ENCODE data around the gene SMAD7. TPM values are rescaled to one million over a fixed set of nuclear protein-coding genes. Genes with fewer than 3 reads are reported as not detected.

The SMAD7 gene
- total and polyA plus RNA-seq, 9 donors = 10.7 to 36.5 (median 13.7) TPM

DNA sequence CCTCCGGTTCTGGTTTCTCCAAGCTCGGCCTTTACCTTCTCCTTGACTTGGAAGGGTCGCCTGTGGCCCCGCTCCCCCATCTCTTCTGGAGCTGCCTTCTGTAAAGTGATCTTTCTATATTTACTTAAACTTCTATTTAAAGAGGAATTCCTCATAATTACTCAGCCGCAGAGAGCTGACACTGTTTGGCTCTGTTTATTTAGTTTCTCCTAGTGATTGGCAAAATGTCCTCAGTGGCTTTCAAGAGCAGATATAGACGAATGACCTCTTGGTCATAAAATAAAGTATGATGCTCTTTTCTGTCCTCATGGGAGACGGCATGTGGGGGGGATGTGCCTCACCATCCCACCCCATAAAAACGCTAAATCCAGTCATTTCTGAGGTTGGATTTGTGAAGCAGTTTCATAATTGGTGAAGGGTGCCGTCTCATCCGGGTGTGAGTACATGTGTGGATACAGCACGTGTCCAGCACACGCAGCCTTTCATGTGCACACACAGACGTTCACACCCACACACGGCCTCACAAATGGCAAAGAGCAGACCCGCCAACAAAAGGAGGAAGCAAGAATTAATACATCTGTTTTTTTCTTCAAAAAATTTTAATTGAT, 43.4 kb upstream of the SMAD7 start:
- Histone ChIP-seq H3K27ac (no peak overlapping the region), H3K4me1 (ENCODE audit: insufficient read depth) (peaks cover 16% of the 10 kb centered on the region), H3K27me3 (no peaks in the 10 kb centered on the region), H3K4me3 (no peak overlapping the region), H3K9me3 (no peaks in the 10 kb centered on the region), H3K36me3 (no peaks in the 10 kb centered on the region)
- peak in 1 of 5 donors; percentile 35 for DNase-seq
- 40 to 42% (median 41%) methylated on average over 15 of the region's 15 CpGs for WGBS, 3 donors
- TF ChIP-seq CTCF (IDR thresholded peaks at IDR 0.05) (no peak), POLR2A (IDR thresholded peaks at IDR 0.05) (no peak), EP300 (IDR thresholded peaks at IDR 0.05) (no peak)
- intact Hi-C loops (cut with DNase I) = no loop called here

DNA sequence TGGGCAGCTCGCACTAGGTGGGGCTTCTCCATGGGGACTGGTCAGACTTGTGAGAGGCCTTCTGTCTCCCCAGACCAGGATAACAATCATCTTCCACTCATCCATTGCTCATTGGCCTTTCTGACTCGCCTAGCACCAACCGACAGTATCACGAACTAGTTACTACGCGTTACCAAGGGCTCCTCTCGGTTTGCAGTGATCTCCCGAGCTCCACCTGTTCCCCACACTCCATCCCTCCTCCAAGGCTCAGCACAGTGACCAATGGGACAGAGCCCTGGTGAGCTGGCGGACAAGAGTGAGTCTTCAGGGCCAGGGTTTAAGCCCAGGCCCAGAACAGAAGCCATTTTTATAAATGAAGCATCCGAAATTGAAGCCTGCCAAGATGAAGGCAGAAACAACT, 42.8 kb upstream of the SMAD7 start:
- Histone ChIP-seq H3K27me3 (no peaks in the 10 kb centered on the region), H3K27ac (no peak overlapping the region), H3K4me1 (ENCODE audit: insufficient read depth) (peaks cover 16% of the 10 kb centered on the region), H3K4me3 (no peak overlapping the region), H3K9me3 (no peaks in the 10 kb centered on the region), H3K36me3 (no peaks in the 10 kb centered on the region)
- no peak for DNase-seq
- WGBS, 3 donors = 86 to 98% (median 90%) methylated on average over 10 of the region's 10 CpGs
- TF ChIP-seq EP300 (IDR thresholded peaks at IDR 0.05) (no peak), POLR2A (IDR thresholded peaks at IDR 0.05) (no peak), CTCF (IDR thresholded peaks at IDR 0.05) (no peak)
- intact Hi-C loops (cut with DNase I) = no loop called here

DNA sequence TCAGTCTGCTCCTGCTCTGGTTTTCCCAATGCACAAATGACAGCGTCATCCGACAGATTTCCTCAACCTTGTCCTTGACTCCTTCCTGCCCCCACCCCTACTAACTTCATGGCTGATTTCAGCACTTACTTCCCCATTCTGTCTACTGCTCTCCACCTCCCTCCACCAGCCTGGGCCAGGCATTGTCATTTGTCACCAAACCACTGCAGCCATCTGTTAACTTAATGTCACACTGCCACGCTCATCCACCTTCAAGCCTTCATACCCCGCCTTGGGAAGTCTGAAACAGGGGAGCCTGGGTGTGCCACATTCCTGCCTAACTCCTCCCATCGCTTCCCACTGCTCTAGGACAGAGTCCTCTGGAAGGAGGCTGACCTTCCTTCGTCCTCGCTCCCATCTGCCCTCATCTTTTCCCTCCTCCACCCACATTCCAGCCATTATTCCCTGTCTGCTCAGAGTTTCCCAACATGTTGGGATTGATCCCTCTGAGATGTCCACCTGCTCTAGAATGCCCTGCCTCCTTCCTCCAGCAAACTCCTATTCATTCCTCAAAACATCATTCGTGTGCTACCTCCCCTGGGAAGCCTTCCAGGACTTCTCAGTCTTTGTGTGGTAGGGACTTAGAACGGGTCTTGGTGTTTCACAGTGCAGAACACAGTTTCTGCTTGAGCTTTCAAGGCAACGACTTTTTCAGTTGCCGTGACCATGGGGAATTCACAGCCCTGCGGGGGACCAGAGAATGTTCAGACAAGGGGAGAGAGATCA, 42.2 kb upstream of the SMAD7 start:
- Histone ChIP-seq H3K4me3 (no peak overlapping the region), H3K9me3 (no peaks in the 10 kb centered on the region), H3K27ac (no peak overlapping the region), H3K36me3 (no peaks in the 10 kb centered on the region), H3K4me1 (ENCODE audit: insufficient read depth) (peaks cover 16% of the 10 kb centered on the region), H3K27me3 (no peaks in the 10 kb centered on the region)
- no peak for DNase-seq
- TF ChIP-seq POLR2A (IDR thresholded peaks at IDR 0.05) (no peak), CTCF (IDR thresholded peaks at IDR 0.05) (no peak), EP300 (IDR thresholded peaks at IDR 0.05) (no peak)
- intact Hi-C loops (cut with DNase I) = no loop called here
- WGBS, 3 donors = 82 to 92% (median 90%) methylated on average over 12 of the region's 12 CpGs

DNA sequence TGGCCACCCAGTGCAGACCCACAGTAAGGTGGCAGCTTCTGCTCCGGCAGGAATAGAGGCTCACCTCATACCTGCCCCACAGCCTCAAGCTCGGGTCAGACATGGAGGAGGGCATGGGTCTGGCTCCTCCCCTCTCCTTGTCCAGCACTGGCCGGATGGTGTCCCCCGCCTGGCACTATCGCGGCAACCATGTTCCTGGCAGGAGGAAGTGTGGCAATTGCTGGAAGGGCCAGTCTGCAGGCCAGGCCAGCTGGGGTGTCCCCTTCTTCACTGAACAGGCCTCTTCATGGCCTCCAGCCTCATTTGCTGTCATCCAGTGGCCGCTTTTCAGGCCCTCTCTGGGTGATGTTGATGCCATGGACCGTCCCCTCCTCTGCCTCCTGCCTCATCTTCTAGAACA, 41.4 kb upstream of the SMAD7 start:
- Histone ChIP-seq H3K36me3 (no peaks in the 10 kb centered on the region), H3K27ac (no peak overlapping the region), H3K27me3 (no peaks in the 10 kb centered on the region), H3K4me3 (no peak overlapping the region), H3K9me3 (no peaks in the 10 kb centered on the region), H3K4me1 (ENCODE audit: insufficient read depth) (peaks cover 16% of the 10 kb centered on the region)
- TF ChIP-seq CTCF (IDR thresholded peaks at IDR 0.05) (no peak), POLR2A (IDR thresholded peaks at IDR 0.05) (no peak), EP300 (IDR thresholded peaks at IDR 0.05) (no peak)
- intact Hi-C loops (cut with DNase I) = no loop called here
- WGBS, 3 donors = 96 to 99% (median 97%) methylated on average over 8 of the region's 8 CpGs
- peak in 1 of 5 donors; percentile 10 for DNase-seq

All from ovary (tissue), 9 donors.